HepG2 (cell line): ENCODE measurements around the gene SEMA7A. TPM values are rescaled to one million over a fixed set of nuclear protein-coding genes. Genes with fewer than 3 reads are reported as not detected.

ENCODE experiments used
- CBX1 ChIP-seq: IDR thresholded peaks from one replicate; pipeline ENCODE4 v1.6.1; 2016; ENCODE audit warnings: antibody characterized with exemption, low read depth
- DRAP1 ChIP-seq: IDR thresholded peaks from 2 replicates; pipeline ENCODE4 v1.6.1; 2016; ENCODE audit warnings: missing genetic modification reagents, missing compliant biosample characterization
- KLF16 ChIP-seq, 2 experiments: sonication (generic) in 1 of 2; formaldehyde crosslinking in 1 of 2; IDR thresholded peaks; 2 replicates each; pipeline versions ENCODE4 v1.6.1 to v1.8.0; 2016 to 2023; ENCODE audit warnings: missing genetic modification reagents in 2 of 2, missing compliant biosample characterization in 1 of 2
- NBN ChIP-seq: fragments of 450-650 bp; conservative IDR thresholded peaks from 2 replicates; pipeline ENCODE4 v1.6.1; 2017
- NONO ChIP-seq, 2 experiments: fragments of 450-650 bp in 1 of 2; sonication (generic) in 1 of 2; formaldehyde crosslinking in 1 of 2; IDR thresholded peaks in 1 of 2; conservative IDR thresholded peaks in 1 of 2; 2 replicates each; pipeline versions ENCODE4 v1.6.1 to v1.8.0; 2017 to 2022; ENCODE audit warnings: mild to moderate bottlenecking in 1 of 2, missing genetic modification reagents in 1 of 2, moderate library complexity in 1 of 2
- RARG ChIP-seq: sonication (generic); formaldehyde crosslinking; IDR thresholded peaks from 2 replicates; pipeline ENCODE4 v1.4.0; 2020; ENCODE audit warnings: low read depth, mild to moderate bottlenecking, missing genetic modification reagents
- STAT6 ChIP-seq: sonication (generic); formaldehyde crosslinking; IDR thresholded peaks from 2 replicates; pipeline ENCODE4 v1.4.0; 2020; ENCODE audit warnings: missing genetic modification reagents, mild to moderate bottlenecking, borderline replicate concordance
- ZBTB42 ChIP-seq: sonication (generic); formaldehyde crosslinking; IDR thresholded peaks from 2 replicates; pipeline ENCODE4 v1.5.0; 2020; ENCODE audit warnings: mild to moderate bottlenecking, missing genetic modification reagents
- ZFAT ChIP-seq: sonication (generic); formaldehyde crosslinking; conservative IDR thresholded peaks from 2 replicates; pipeline ENCODE4 v1.8.1; 2023; ENCODE audit warnings: missing genetic modification reagents, inconsistent platforms
- ZKSCAN8 ChIP-seq: IDR thresholded peaks from 2 replicates; pipeline ENCODE4 v1.6.1; 2016; ENCODE audit warnings: borderline replicate concordance, missing genetic modification reagents, missing compliant biosample characterization
- ZNF33A ChIP-seq: sonication (generic); formaldehyde crosslinking; IDR thresholded peaks from 2 replicates; pipeline ENCODE4 v1.5.1; 2020; ENCODE audit warnings: missing genetic modification reagents, mild to moderate bottlenecking, moderate library complexity, borderline replicate concordance
- ZNF512 ChIP-seq: sonication (generic); formaldehyde crosslinking; IDR thresholded peaks from 2 replicates; pipeline ENCODE4 v1.4.0; 2020; ENCODE audit warnings: mild to moderate bottlenecking, missing genetic modification reagents
- ZNF530 ChIP-seq: sonication (generic); formaldehyde crosslinking; IDR thresholded peaks from 2 replicates; pipeline ENCODE4 v1.5.0; 2020; ENCODE audit warnings: low read depth, mild to moderate bottlenecking, missing genetic modification reagents
- ZNF546 ChIP-seq: sonication (generic); formaldehyde crosslinking; conservative IDR thresholded peaks from 2 replicates; pipeline ENCODE4 v1.8.1; 2023; ENCODE audit warnings: mild to moderate bottlenecking, missing genetic modification reagents
- ZNF562 ChIP-seq: sonication (generic); formaldehyde crosslinking; IDR thresholded peaks from 2 replicates; pipeline ENCODE4 v1.8.0; 2022; ENCODE audit warnings: missing genetic modification reagents, borderline replicate concordance
- ZNF747 ChIP-seq: sonication (generic); formaldehyde crosslinking; IDR thresholded peaks from 2 replicates; pipeline ENCODE4 v1.8.1; 2023; ENCODE audit warnings: missing genetic modification reagents, mild to moderate bottlenecking, borderline replicate concordance
- polyA plus RNA-seq, 8 experiments: library from polyadenylated mRNA; depleted of rRNA in 3 of 8; stranded (reverse) in 7 of 8; unstranded in 1 of 8; fragments of >200 nt; fragmentation: Illumina TruSeq in 4 of 8; extraction: Trizol in 4 of 8; gene quantifications; 2 replicates each; pipeline versions ENCODE4 v1.2.1 to v1.2.3, GENCODE V29; 2011 to 2016; ENCODE audit warnings: low read depth in 4 of 8, missing spikeins in 1 of 8, mixed read lengths in 1 of 8; ENCODE audit not compliant: insufficient read depth in 1 of 8
- total RNA-seq, 5 experiments: library from RNA; depleted of rRNA; stranded (reverse); fragments of >200 nt; fragmentation: Illumina TruSeq; extraction: Trizol; gene quantifications; 2 replicates each; pipeline ENCODE4 v1.2.3, GENCODE V29; 2016; ENCODE audit warnings: low read depth in 1 of 5
- TF ChIP-seq, protein P1 (sequence below): sonication (generic); formaldehyde crosslinking; IDR thresholded peaks from 2 replicates; pipeline ENCODE4 v1.9.0; 2021; ENCODE audit warnings: missing genetic modification reagents, borderline replicate concordance
- TF ChIP-seq, protein P2 (sequence below): fragments of 450-650 bp; IDR thresholded peaks from 2 replicates; pipeline ENCODE4 v1.6.1; 2016

Gene SEMA7A
- total and polyA plus RNA-seq, 2 of the 13 experiments (the other 11 are each of a cell fraction or from before 2014, with no cell fraction given): 9.0 to 15.8 TPM

DNA sequence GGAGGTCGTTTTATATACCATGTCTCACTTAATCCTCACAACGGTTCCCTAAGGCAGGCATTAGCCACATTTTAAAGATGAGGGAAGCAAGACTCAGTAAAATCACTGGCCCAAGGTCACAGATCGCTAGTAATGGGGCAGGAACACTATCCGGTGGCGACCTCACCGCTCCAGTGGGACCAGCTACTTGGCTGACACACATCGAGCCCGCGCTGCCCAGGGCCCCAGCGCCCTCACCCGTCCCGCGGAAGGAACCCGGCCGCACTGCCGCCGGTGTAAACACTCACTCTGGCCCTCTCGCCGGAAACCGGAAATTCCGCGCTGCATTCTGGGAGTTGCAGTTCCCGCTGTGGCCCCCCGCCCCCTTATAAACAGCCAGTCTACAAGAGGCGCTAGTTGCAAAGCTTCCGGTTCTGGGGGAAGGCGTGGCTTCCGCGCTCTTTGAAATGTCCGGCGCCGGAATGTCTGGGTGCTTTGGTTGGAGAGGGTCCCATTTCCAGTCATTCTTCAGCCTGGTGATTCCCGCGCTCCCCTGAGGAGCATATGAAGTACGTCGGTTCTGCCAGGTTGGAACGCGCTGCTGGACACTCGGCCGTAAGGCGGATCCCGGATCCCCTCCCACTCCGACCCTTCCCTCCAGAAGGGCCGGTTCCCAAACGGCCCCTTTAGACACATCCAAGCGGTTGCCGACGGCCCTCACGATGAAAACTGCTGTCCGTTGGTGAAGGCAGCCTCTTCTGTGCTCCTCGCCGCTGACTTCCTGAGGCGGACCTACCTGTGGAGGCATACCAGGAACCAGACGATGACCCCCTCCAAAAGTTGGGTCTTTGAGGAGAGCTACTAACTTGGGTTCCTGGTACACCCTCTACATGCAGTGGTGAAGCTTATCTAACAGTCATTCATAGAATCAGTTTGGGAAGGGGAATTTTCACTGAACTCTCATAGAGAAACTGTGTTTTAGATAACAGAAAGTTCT is 27.4 kb upstream of the SEMA7A start, which contains the start of gene UBL7 (continued):
- TF ChIP-seq, protein P1, sequence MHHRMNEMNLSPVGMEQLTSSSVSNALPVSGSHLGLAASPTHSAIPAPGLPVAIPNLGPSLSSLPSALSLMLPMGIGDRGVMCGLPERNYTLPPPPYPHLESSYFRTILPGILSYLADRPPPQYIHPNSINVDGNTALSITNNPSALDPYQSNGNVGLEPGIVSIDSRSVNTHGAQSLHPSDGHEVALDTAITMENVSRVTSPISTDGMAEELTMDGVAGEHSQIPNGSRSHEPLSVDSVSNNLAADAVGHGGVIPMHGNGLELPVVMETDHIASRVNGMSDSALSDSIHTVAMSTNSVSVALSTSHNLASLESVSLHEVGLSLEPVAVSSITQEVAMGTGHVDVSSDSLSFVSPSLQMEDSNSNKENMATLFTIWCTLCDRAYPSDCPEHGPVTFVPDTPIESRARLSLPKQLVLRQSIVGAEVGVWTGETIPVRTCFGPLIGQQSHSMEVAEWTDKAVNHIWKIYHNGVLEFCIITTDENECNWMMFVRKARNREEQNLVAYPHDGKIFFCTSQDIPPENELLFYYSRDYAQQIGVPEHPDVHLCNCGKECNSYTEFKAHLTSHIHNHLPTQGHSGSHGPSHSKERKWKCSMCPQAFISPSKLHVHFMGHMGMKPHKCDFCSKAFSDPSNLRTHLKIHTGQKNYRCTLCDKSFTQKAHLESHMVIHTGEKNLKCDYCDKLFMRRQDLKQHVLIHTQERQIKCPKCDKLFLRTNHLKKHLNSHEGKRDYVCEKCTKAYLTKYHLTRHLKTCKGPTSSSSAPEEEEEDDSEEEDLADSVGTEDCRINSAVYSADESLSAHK: no peak
- TF ChIP-seq DRAP1 (CRISPR knock-in tag) (peak; percentile 90), ZNF512 (CRISPR knock-in tag) (no peak), NBN (no peak), ZNF530 (CRISPR knock-in tag) (no peak), STAT6 (CRISPR knock-in tag) (no peak; the same call in 1 of the 2 replicates), RARG (CRISPR knock-in tag) (no peak), ZBTB42 (CRISPR knock-in tag) (peak; percentile 75; the same call in 1 of the 2 replicates), ZFAT (CRISPR knock-in tag) (no peak), ZKSCAN8 (CRISPR knock-in tag) (peak; percentile 27; the same call in 1 of the 2 replicates), ZNF562 (CRISPR knock-in tag) (no peak), CBX1 (peak; percentile 36), ZNF546 (peak; percentile 77), ZNF33A (CRISPR knock-in tag) (peak; percentile 38; the same call in 1 of the 2 replicates), ZNF747 (CRISPR knock-in tag) (peak; percentile 89), KLF16 (CRISPR knock-in tag; IDR thresholded peaks at IDR 0.05) (peak in 1 of 2 experiments; percentile 69; a peak in 1 of 4 replicates), NONO (IDR thresholded peaks at IDR 0.05) (no peak), NONO (CRISPR knock-in tag; conservative IDR thresholded peaks at IDR 0.05) (peak; percentile 93)
- TF ChIP-seq, protein P2, sequence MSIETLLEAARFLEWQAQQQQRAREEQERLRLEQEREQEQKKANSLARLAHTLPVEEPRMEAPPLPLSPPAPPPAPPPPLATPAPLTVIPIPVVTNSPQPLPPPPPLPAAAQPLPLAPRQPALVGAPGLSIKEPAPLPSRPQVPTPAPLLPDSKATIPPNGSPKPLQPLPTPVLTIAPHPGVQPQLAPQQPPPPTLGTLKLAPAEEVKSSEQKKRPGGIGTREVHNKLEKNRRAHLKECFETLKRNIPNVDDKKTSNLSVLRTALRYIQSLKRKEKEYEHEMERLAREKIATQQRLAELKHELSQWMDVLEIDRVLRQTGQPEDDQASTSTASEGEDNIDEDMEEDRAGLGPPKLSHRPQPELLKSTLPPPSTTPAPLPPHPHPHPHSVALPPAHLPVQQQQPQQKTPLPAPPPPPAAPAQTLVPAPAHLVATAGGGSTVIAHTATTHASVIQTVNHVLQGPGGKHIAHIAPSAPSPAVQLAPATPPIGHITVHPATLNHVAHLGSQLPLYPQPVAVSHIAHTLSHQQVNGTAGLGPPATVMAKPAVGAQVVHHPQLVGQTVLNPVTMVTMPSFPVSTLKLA: peak; percentile 74
